ENCODE measurements around the gene ADAMTS17. TPM values are rescaled to one million over a fixed set of nuclear protein-coding genes. Genes with fewer than 3 reads are reported as not detected.

The ADAMTS17 gene
- total RNA-seq, 1 experiment from 2014 or later = 4.1 TPM

GRCh38 chr15:100308608-100309007 is 33.2 kb downstream of the ADAMTS17 start:
- Histone ChIP-seq H3K9me3 (replicated peaks) (no peaks in the 10 kb centered on the region), H3K36me3 (no peaks in the 10 kb centered on the region), H3K4me3 (no peak overlapping the region), H3K27me3 (no peaks in the 10 kb centered on the region), H3K4me1 (peaks cover 22% of the 10 kb centered on the region), H3K27ac (peak overlapping the region; percentile 60; the same call in 1 of the 2 replicates)
- DNase-seq = peak in 1 of 2 experiments; percentile 17

- Histone ChIP-seq H3K27me3 (no peaks in the 10 kb centered on the region), H3K4me3 (peak overlapping the region; percentile 4; the same call in 1 of the 2 replicates), H3K4me1 (peaks cover 22% of the 10 kb centered on the region), H3K27ac (peak overlapping the region; percentile 60), H3K36me3 (no peaks in the 10 kb centered on the region), H3K9me3 (replicated peaks) (no peaks in the 10 kb centered on the region)
- DNase-seq = peak in 1 of 2 experiments; percentile 31
Measured at GRCh38 chr15:100308213-100308600, 33.6 kb downstream of the ADAMTS17 start.

DNA sequence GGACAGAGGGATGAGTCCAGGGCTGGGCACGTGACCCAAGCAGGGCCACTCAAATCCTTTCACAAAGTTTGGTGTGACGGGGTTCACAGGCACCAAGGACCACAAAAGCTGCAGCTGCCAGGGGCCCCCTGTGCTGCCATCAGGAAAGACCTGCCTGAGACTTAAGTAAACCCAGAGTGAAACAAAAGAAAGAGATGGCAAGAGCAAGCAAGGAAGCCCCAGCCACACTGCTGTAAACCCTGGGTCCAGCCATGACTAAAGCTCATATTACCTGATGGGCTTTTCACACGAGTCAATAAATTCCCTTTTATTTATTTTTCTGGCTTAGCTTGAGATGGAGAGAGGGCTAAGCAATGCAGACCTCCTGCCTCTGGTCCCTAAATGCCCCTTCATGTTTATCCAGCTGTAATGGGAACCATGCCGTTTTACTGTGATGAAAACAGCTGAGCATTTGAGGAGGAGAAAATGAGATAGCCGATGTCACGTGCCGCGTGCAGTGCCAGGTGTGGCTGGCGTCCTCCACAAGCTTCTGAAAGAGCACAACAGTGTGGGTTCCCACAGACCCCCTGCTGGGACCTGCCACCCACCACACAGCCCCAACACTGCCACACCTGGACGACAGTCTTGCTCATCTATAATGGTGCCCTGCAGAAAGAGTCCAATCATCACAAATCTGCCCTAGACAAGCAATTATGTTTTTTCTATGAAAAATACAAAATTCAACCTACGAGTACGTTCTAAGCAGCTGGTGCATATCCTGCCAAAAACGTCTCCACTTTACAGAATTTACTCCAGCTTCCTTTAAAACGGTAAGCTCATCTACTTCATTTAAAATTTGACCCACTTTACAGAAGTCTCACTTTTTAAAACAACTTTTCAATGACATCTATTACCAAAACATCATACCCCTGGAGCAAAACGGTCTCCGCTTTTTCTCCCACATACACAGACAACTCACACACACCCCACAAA is 34.2 kb downstream of the ADAMTS17 start:
- Histone ChIP-seq H3K9me3 (replicated peaks) (no peaks in the 10 kb centered on the region), H3K4me1 (peaks cover 22% of the 10 kb centered on the region), H3K36me3 (no peaks in the 10 kb centered on the region), H3K4me3 (peak overlapping the region; percentile 4; the same call in 1 of the 2 replicates), H3K27ac (peak overlapping the region; percentile 60), H3K27me3 (no peaks in the 10 kb centered on the region)
- DNase-seq = peak; percentile 87 to 94

- DNase-seq = no peak
- H3K9me3 ChIP-seq (replicated peaks) = no peaks in the 10 kb centered on the region
- H3K27ac ChIP-seq = peak overlapping the region; percentile 60; the same call in 1 of the 2 replicates
- peaks cover 22% of the 10 kb centered on the region for H3K4me1 ChIP-seq
- no peaks in the 10 kb centered on the region for H3K27me3 ChIP-seq
- no peak overlapping the region for H3K4me3 ChIP-seq
- H3K36me3 ChIP-seq = no peaks in the 10 kb centered on the region
Measured at GRCh38 chr15:100306098-100306497, 35.7 kb downstream of the ADAMTS17 start.

DNA sequence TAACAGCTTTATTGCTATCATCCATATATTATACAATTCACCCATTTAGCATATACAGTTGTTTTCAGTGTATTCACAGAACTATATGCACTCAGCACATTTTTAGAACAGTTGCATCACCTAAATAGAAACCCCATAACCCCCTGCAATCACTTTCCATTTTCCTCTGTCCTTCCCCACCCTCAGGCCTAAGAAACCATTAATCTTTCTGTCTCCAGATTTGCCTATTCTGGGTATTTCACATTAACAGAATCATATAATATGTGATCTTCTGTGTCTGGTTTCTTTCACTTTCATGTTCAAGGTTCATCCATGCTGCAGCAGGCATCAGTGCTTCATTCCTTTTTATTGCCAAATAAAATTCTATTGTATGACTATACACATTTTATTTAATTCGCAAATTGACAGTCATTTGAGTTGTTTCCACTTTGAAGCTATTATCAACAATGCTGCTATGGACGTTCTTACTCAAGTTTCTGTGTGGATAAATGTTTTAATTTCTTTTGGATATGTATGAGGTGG is 39.8 kb downstream of the ADAMTS17 start:
- Histone ChIP-seq H3K4me3 (no peak overlapping the region), H3K27ac (no peak overlapping the region), H3K36me3 (no peaks in the 10 kb centered on the region), H3K9me3 (replicated peaks) (peaks cover 4% of the 10 kb centered on the region), H3K27me3 (no peaks in the 10 kb centered on the region), H3K4me1 (peaks cover 5% of the 10 kb centered on the region)
- no peak for DNase-seq

- Histone ChIP-seq H3K9me3 (replicated peaks) (peaks cover 4% of the 10 kb centered on the region), H3K27ac (no peak overlapping the region), H3K27me3 (no peaks in the 10 kb centered on the region), H3K4me3 (no peak overlapping the region), H3K36me3 (no peaks in the 10 kb centered on the region), H3K4me1 (no peaks in the 10 kb centered on the region)
- DNase-seq = no peak
Measured at GRCh38 chr15:100298257-100298656, 43.5 kb downstream of the ADAMTS17 start.

- H3K4me1 ChIP-seq = no peaks in the 10 kb centered on the region
- DNase-seq = no peak
- H3K27ac ChIP-seq = no peak overlapping the region
- H3K9me3 ChIP-seq (replicated peaks) = peaks cover 4% of the 10 kb centered on the region
- no peaks in the 10 kb centered on the region for H3K27me3 ChIP-seq
- no peak overlapping the region for H3K4me3 ChIP-seq
- no peaks in the 10 kb centered on the region for H3K36me3 ChIP-seq
Measured at GRCh38 chr15:100297812-100298211, 44.0 kb downstream of the ADAMTS17 start.

- Histone ChIP-seq H3K4me3 (no peak overlapping the region), H3K4me1 (peaks cover 5% of the 10 kb centered on the region), H3K36me3 (no peaks in the 10 kb centered on the region), H3K9me3 (replicated peaks) (peaks cover 4% of the 10 kb centered on the region), H3K27me3 (no peaks in the 10 kb centered on the region), H3K27ac (no peak overlapping the region)
- DNase-seq = no peak
Measured at GRCh38 chr15:100295939-100296565, 45.7 kb downstream of the ADAMTS17 start.

GRCh38 chr15:100292010-100292409 is 49.8 kb downstream of the ADAMTS17 start:
- H3K4me3 ChIP-seq = no peak overlapping the region
- H3K27me3 ChIP-seq = no peaks in the 10 kb centered on the region
- DNase-seq = no peak
- no peaks in the 10 kb centered on the region for H3K36me3 ChIP-seq
- H3K9me3 ChIP-seq (replicated peaks) = no peaks in the 10 kb centered on the region
- peaks cover 13% of the 10 kb centered on the region for H3K4me1 ChIP-seq
- H3K27ac ChIP-seq = no peak overlapping the region

DNA sequence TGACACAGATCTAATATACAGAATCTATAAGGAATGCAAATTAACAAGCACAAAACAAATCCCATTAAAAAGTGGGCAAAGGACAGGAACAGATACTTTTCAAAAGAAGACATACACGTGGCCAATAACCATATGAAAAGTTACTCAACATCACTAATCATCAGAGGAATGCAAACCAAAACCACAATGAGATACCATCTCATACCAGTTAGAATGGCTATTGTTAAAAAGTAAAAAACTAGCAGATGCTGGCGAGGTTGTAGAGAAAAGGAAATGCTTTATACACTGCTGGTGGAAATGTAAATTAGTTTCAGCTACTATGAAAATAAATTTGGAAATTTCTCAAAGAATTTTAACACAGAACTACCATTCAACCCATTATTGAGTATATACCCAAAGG is 50.7 kb downstream of the ADAMTS17 start:
- DNase-seq = peak in 1 of 2 experiments; percentile 57
- Histone ChIP-seq H3K27ac (peak overlapping the region; percentile 21; the same call in 1 of the 2 replicates), H3K9me3 (replicated peaks) (no peaks in the 10 kb centered on the region), H3K36me3 (no peaks in the 10 kb centered on the region), H3K4me3 (no peak overlapping the region), H3K27me3 (no peaks in the 10 kb centered on the region), H3K4me1 (peaks cover 13% of the 10 kb centered on the region)

- Histone ChIP-seq H3K4me3 (no peak overlapping the region), H3K9me3 (replicated peaks) (no peaks in the 10 kb centered on the region), H3K27me3 (no peaks in the 10 kb centered on the region), H3K27ac (no peak overlapping the region), H3K36me3 (no peaks in the 10 kb centered on the region), H3K4me1 (peaks cover 17% of the 10 kb centered on the region)
- DNase-seq = no peak
Measured at GRCh38 chr15:100285641-100286295, 56.0 kb downstream of the ADAMTS17 start.

- H3K27ac ChIP-seq = 0 out of 2 replicates have a peak overlapping the region, but pooled peaks have one; percentile 14
- no peaks in the 10 kb centered on the region for H3K27me3 ChIP-seq
- H3K4me3 ChIP-seq = no peak overlapping the region
- peak; percentile 71 to 72 for DNase-seq
- peaks cover 12% of the 10 kb centered on the region; the same call in 1 of the 2 replicates for H3K4me1 ChIP-seq
- H3K9me3 ChIP-seq (replicated peaks) = no peaks in the 10 kb centered on the region
- no peaks in the 10 kb centered on the region for H3K36me3 ChIP-seq
Measured at GRCh38 chr15:100284701-100285100, 57.1 kb downstream of the ADAMTS17 start.

DNA sequence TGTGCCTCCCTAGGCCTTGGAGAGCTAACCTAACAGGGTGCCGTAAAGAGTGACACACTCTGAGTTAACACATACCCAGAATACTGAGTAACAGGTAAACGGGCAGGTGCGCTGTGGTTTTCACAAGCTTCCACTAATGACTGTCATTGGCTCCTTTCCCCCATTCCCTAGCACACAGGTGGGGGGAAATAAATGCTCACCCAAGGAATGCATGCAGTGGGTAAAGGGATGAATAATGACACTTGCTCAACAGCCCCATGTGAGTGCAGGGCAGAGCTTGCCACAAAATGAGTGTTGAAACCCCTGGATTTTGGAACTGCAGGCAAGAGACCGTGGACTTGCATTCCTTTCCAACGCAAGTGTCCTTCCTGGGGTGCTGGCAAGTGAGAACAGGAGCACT is 57.6 kb downstream of the ADAMTS17 start:
- peaks cover 12% of the 10 kb centered on the region; the same call in 1 of the 2 replicates for H3K4me1 ChIP-seq
- H3K27me3 ChIP-seq = no peaks in the 10 kb centered on the region
- no peaks in the 10 kb centered on the region for H3K9me3 ChIP-seq (replicated peaks)
- no peak overlapping the region for H3K4me3 ChIP-seq
- H3K27ac ChIP-seq = no peak overlapping the region
- no peaks in the 10 kb centered on the region for H3K36me3 ChIP-seq
- no peak for DNase-seq

GRCh38 chr15:100281096-100281917 is 60.5 kb downstream of the ADAMTS17 start:
- Histone ChIP-seq H3K27ac (no peak overlapping the region), H3K9me3 (replicated peaks) (no peaks in the 10 kb centered on the region), H3K4me3 (no peak overlapping the region), H3K27me3 (no peaks in the 10 kb centered on the region), H3K4me1 (peaks cover 12% of the 10 kb centered on the region; the same call in 1 of the 2 replicates), H3K36me3 (no peaks in the 10 kb centered on the region)
- no peak for DNase-seq
